GM19395 (cell line): Measurements from ENCODE around the gene HIVEP3.
A peak's percentile ranks its signal among the peaks of the same experiment; 100 is the strongest.

ENCODE experiments used
- ATAC-seq: cut with Tn5 transposase; IDR thresholded peaks from one replicate; pipeline ENCODE4 v1.9.1; 2021; ENCODE audit warnings: mild to moderate bottlenecking, moderate library complexity; ENCODE audit not compliant: unreplicated experiment

The HIVEP3 gene

DNA sequence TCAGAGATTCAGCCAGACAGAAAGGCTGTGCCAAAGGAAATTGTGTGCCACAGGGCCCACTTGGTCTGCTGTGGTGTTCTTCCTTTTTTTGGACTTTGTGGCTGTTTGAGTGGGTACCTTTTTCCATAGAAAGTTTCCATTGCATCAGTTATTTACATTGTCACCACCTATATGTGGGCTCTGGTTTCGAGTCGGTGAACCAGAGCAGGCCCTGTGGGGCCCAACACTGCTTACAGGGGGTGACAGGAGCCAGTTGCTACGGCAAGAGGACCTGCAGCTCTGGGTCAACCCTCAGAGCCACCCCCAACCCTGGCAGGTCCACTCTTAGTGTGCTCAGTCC lies 277.3 kb downstream of the HIVEP3 start:
- no peak for ATAC-seq

- ATAC-seq, result no peak
Observed at GRCh38 chr1:41640756-41641474, 277.8 kb downstream of the HIVEP3 start.

DNA sequence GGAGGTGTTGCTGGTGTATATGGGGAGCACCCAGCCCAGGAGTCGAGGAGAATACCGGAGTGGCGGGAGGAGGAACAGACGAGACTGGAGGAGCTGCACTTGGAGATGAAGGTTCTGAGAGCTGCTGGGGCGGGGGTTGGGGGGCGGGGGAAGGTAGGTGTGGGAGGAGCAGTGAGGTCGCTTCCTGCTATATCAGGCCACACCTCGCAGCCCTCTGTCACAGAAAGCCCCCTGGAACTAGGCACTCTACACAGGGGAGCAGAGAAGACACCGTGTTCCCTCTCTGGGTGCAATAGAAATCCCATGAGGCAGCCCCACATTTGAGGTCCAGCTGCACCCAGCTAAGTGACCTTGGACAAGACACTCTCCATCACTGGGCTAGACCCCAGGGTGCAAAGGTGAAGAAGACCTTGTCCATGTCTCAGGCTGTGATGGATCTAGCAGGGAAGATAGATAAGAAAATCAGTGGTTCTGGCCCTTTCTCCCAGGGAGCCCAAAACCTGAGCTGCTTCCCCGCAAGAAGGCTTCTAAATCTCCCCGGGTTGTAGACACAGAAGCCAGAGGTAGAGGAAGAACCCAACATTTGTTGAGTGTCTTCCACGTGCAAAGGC lies 278.5 kb downstream of the HIVEP3 start:
- no peak for ATAC-seq

DNA sequence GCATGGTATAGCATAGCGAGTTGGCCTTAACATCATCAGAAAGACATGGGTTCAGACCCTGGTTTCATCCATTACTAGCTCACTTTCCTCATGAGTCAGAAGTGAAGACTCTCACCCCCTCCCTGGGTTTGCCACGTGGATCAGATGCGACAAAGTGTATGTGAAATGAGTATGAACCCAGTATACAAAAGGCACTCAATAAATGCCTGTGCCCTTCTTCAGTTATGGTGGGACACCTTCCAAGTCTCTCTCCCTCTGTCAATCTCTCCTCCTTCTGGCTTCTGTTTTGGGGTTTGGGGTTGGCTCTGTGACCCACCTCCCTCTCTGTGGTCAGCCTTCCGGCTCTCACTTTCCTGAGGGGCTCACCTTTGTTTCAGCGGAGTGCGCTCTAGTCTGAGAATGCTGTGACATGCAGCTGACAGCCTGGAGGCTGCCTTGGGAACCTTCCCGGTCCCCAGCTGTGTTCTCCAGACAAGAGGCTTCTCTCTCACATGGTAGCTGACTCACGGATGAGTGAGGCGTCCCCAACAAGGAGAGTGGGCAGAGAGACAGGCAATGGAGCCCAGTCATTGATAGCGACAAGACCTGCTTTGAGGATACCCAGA lies 279.3 kb downstream of the HIVEP3 start:
- no peak for ATAC-seq

GRCh38 chr1:41638086-41639024 lies 280.4 kb downstream of the HIVEP3 start:
- ATAC-seq, result no peak

- no peak for ATAC-seq
Observed at GRCh38 chr1:41637367-41637766, 281.4 kb downstream of the HIVEP3 start.

DNA sequence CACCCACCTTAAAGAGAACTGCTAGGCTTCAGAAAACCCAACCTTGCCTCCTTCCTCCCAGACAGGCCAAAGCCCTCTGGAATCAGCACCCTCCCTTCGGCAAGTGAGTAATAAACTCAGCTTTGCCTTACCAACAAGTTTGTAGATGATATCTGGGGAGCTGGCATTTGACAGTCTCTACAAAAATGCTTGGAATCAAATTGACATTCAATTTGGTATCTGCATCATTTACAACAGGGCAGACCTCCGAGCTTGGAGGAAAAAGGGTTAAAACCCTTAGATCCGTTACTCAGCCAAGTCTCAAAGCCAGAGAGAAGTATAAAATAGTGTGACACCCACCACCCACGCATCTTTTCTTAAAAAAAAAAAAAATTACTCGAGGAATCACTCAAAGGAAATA lies 285.0 kb downstream of the HIVEP3 start:
- ATAC-seq, result no peak

DNA sequence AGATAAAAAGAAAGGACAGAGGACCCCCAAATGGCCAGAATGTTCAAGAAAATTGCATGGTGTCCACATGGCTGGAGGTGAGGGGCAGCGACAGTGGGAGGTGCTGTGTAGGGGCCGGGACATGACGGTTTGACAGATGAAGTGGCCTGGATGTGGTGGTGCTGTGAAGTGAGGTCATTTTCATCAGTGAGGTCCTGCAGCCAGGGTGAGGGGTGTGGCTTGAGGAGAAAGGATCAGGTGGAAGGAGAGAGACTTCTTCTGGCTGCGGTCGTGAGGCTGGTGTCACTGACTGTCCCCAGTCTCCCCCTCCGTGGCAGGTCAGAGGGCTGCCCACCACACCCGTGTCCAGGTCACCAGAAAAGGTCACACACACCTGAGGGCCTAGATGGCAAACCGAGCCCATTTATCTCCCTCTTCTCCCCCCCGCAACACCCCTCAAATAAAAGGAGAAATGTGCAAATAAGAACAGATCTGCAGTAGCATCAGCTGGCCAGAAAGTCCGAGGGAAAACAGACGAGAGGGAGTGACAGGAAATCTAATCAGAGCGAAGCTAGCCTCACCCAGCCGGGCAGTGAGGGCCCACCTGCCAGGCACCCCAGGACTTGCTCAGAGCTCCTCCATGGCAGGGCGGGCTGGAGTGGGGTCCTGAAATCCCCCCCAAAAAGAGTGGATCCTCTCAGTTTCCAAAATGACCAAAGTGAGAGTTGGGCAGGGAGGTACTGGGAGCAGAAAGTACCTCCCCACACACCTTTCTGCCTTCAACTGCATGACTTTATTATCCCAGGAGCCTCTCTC lies 285.7 kb downstream of the HIVEP3 start:
- ATAC-seq, result no peak

GRCh38 chr1:41631971-41632370 lies 286.8 kb downstream of the HIVEP3 start:
- ATAC-seq, result no peak

DNA sequence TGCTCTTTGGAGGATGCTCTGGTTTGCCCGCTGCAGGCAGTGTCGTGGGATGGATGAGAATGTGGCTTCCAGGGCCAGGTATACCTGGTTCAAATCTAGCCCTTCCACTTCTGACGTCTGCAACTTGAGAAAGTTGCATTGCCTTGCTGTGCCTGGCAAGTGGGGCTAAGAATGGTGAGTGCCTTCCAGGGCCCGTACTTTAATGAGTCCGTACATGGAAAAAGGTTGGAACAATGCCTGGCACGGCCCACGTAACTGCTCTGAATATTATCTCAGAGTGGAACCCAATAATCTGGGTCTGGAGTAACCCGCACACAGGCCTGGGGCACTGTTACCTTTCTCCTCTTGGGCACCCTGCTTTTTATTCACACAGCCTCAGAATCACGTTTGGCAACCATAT lies 287.6 kb downstream of the HIVEP3 start:
- ATAC-seq, result no peak

- ATAC-seq, result no peak
Observed at GRCh38 chr1:41629571-41629970, 289.2 kb downstream of the HIVEP3 start.

DNA sequence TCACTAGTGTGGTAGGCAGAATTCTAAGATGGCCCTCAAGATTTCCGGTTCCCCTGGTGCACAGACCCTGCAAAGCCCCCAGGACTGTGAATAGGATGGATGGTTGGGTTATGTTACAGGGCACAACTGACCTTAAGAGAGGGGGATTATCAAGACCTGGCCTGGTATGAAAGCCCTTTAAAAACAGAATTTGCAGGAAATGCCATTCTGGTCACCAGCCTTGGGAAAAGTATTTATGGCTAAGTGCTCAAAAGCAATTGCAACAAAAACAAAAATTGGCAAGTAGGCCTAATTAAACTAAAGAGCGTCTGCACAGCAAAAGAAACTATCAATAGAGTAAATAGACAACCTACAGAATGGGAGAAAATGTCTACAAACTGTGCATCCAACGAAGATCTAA lies 289.6 kb downstream of the HIVEP3 start:
- no peak for ATAC-seq

DNA sequence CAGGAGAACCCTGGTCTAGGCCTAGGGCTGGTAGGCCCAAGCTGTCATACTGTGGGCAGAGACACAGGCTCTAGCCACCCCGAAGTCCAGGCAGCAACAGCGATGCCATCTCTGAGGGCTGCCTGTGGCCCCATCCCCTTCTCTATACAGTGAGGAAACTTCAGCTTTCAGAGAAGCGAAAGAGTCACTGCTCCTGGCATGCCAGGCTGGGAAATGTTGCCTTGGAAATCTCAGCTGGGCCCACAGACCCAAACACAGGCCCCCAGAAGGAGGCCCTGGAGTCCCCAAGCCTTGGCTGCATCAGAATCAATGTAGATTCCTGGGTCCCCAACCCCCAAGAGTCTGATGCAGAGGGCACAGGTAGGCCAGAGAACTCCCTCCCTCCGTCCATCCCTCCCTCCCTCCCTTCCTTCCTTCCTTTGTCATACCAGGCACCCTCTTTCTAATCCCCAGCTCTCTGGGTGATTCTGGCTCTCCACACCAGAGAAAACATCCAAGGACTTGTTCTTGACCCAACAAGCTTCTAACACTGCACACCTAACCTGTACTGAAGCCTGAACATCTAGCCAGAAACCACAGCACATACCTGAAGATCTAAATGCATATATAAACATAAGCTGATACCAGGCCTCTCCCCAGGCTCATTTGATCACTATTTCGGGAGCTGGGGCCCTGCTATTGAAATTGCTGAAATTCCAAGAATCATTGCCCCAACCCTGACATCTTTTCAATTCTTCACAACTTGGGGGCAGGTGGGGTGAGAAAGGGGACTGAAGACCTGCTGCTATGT lies 291.0 kb downstream of the HIVEP3 start:
- ATAC-seq, result no peak

- no peak for ATAC-seq
Observed at GRCh38 chr1:41626616-41627375, 291.9 kb downstream of the HIVEP3 start.

DNA sequence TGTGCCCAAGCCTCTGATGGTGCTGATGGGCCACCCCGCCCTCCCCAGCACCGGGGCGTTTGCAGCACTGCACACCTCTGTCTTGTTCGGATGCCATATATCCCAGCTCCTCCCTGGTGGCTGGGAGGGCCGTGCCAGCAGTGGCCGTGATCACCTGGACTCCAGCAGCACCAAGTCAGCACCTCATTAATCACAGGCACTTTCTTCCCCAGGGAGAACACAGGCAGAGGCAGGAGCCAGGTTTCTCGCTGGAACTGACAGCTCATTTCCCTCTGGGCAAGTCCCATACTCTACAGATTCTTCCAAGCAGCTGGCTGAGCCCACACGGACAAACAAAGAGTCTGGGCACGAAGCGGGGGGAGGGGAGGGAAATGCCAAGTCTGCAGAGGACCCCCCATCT lies 292.6 kb downstream of the HIVEP3 start:
- ATAC-seq, result no peak

- peak; percentile 11 for ATAC-seq
Observed at GRCh38 chr1:41623736-41624135, 295.0 kb downstream of the HIVEP3 start.

GRCh38 chr1:41622859-41623732 lies 295.6 kb downstream of the HIVEP3 start:
- peak; percentile 90 for ATAC-seq

GRCh38 chr1:41622402-41622801 lies 296.3 kb downstream of the HIVEP3 start:
- ATAC-seq, result no peak
